ENCODE measurements around the gene PRR16.

- TF ChIP-seq CTCF (IDR thresholded peaks at IDR 0.05; ENCODE audit: low read depth, low read length) (no peak), POLR2A (IDR thresholded peaks at IDR 0.05; ENCODE audit: extremely low read depth, insufficient read length) (no peak), MAX (IDR thresholded peaks at IDR 0.05; ENCODE audit: low read depth, low read length) (no peak)
Observed at GRCh38 chr5:120576588-120576987, 112.5 kb downstream of the PRR16 start.
